ENCODE data around the gene PIGK. TPM values are rescaled to one million over a fixed set of nuclear protein-coding genes. Genes with fewer than 3 reads are reported as not detected.

Gene PIGK
- polyA plus RNA-seq, 3 donors: 4.0 to 24.7 (median 19.4) TPM

GRCh38 chr1:77051425-77051824, 167.8 kb downstream of the PIGK start:
- WGBS (ENCODE audit: insufficient coverage): no CpG with 5 or more reads among the region's 1 CpG
- H3K4me3 Mint-ChIP-seq: no peak overlapping the region
- intact Hi-C loops (cut with micrococcal nuclease): no loop called here

GRCh38 chr1:77048615-77049005, 170.6 kb downstream of the PIGK start:
- H4K20me1 ChIP-seq (ENCODE audit: insufficient read depth, low read length): no peaks in the 10 kb centered on the region
- no peak overlapping the region for H2AFZ ChIP-seq (ENCODE audit: insufficient read depth, low read depth, low read length, poor library complexity, severe bottlenecking)
- H3K27me3 ChIP-seq (ENCODE audit: control insufficient read depth in 2 of 2, insufficient read depth in 2 of 2, low read length in 2 of 2): no peaks in the 10 kb centered on the region
- peaks cover 0 to 3% (median 0%) of the 10 kb centered on the region in 3 donors for H3K27me3 Mint-ChIP-seq (ENCODE audit: low read depth in 3 of 3)
- peak overlapping the region in 3 of 7 donors; percentile 21 to 69 (median 30) for H3K27ac Mint-ChIP-seq
- no peaks in the 10 kb centered on the region for H3K36me3 ChIP-seq (replicated peaks in 1 of 2; ENCODE audit: control insufficient read depth in 1 of 2, insufficient read depth in 2 of 2, low read length in 2 of 2)
- H3K4me3 Mint-ChIP-seq: no peak overlapping the region
- no peak overlapping the region for H3K4me2 ChIP-seq (replicated peaks; ENCODE audit: extremely low read depth, low read length, poor library complexity, severe bottlenecking)
- intact Hi-C loops (cut with micrococcal nuclease): no loop called here
- peaks cover 15 to 17% of the 10 kb centered on the region in 2 donors for H3K4me1 ChIP-seq (ENCODE audit: control insufficient read depth in 1 of 2, insufficient read depth in 2 of 2, low read length in 2 of 2)
- WGBS (ENCODE audit: insufficient coverage): no CpG with 5 or more reads among the region's 1 CpG
- no peaks in the 10 kb centered on the region for H3K36me3 Mint-ChIP-seq
- peaks cover 28% of the 10 kb centered on the region for H3K4me1 Mint-ChIP-seq
- no peaks in the 10 kb centered on the region for H3K79me2 ChIP-seq (ENCODE audit: insufficient read depth, low read length)
- peak; percentile 1 to 33 (median 26) for DNase-seq
- no peak overlapping the region for H3K9ac ChIP-seq (ENCODE audit: insufficient read depth, low read length, poor library complexity, severe bottlenecking)
- H3K9me3 ChIP-seq (replicated peaks in 1 of 2; ENCODE audit: control insufficient read depth in 1 of 2, insufficient read depth in 1 of 2, low read length in 2 of 2): no peaks in the 10 kb centered on the region
- H3K4me3 ChIP-seq (replicated peaks in 1 of 3; ENCODE audit: low read depth in 2 of 3, low read length in 3 of 3): no peak overlapping the region
- H3K27ac ChIP-seq (ENCODE audit: low read depth in 1 of 2, low read length in 2 of 2): no peak overlapping the region
- peaks cover 0 to 5% (median 0%) of the 10 kb centered on the region in 7 donors for H3K9me3 Mint-ChIP-seq
- no peak for TF ChIP-seq CTCF (IDR thresholded peaks at IDR 0.05)

More at GRCh38 chr1:77051425-77051824, 167.8 kb downstream of the PIGK start:
- no peaks in the 10 kb centered on the region for H3K9me3 ChIP-seq (replicated peaks in 1 of 2; ENCODE audit: control insufficient read depth in 1 of 2, insufficient read depth in 1 of 2, low read length in 2 of 2)
- no peaks in the 10 kb centered on the region for H3K27me3 ChIP-seq (ENCODE audit: control insufficient read depth in 2 of 2, insufficient read depth in 2 of 2, low read length in 2 of 2)
- Mint-ChIP-seq H3K4me1 (peaks cover 16% of the 10 kb centered on the region), H3K27me3 (ENCODE audit: low read depth in 3 of 3) (no peaks in the 10 kb centered on the region), H3K36me3 (no peaks in the 10 kb centered on the region), H3K27ac (no peak overlapping the region), H3K9me3 (peaks cover 0 to 5% (median 0%) of the 10 kb centered on the region in 7 donors)
- no peak for DNase-seq
- peaks cover 15 to 17% of the 10 kb centered on the region in 2 donors for H3K4me1 ChIP-seq (ENCODE audit: control insufficient read depth in 1 of 2, insufficient read depth in 2 of 2, low read length in 2 of 2)
- H3K79me2 ChIP-seq (ENCODE audit: insufficient read depth, low read length): no peaks in the 10 kb centered on the region
- no peaks in the 10 kb centered on the region for H3K36me3 ChIP-seq (replicated peaks in 1 of 2; ENCODE audit: control insufficient read depth in 1 of 2, insufficient read depth in 2 of 2, low read length in 2 of 2)
- no peak for TF ChIP-seq CTCF (IDR thresholded peaks at IDR 0.05)
- H3K4me2 ChIP-seq (replicated peaks; ENCODE audit: extremely low read depth, low read length, poor library complexity, severe bottlenecking): no peak overlapping the region
- no peak overlapping the region for H2AFZ ChIP-seq (ENCODE audit: insufficient read depth, low read depth, low read length, poor library complexity, severe bottlenecking)
- H3K4me3 ChIP-seq (replicated peaks in 1 of 3; ENCODE audit: low read depth in 2 of 3, low read length in 3 of 3): no peak overlapping the region
- H4K20me1 ChIP-seq (ENCODE audit: insufficient read depth, low read length): no peaks in the 10 kb centered on the region
- H3K9ac ChIP-seq (ENCODE audit: insufficient read depth, low read length, poor library complexity, severe bottlenecking): no peak overlapping the region
- no peak overlapping the region for H3K27ac ChIP-seq (ENCODE audit: low read depth in 1 of 2, low read length in 2 of 2)
